OCI-LY7 (cell line): ENCODE data around the gene SLC26A3. TPM values are rescaled to one million over a fixed set of nuclear protein-coding genes. Genes with fewer than 3 reads are reported as not detected.

Experiments
- BruUV-seq: library from RNA; stranded (reverse); fragments of 400-500 nt; replicated peaks from 2 replicates; lab custom pipeline; 2021; lab: Mats Ljungman, UMichigan
- CTCF ChIA-PET: fragments of 300-600 bp; sonication (Branson Sonifier 250); formaldehyde crosslinking; loops from one replicate; lab custom pipeline; 2022; ENCODE audit warnings: antibody characterized with exemption; ENCODE audit not compliant: unreplicated experiment; lab: Charles Lee
- POLR2A ChIA-PET: fragments of 300-600 bp; sonication (Branson Sonifier 250); formaldehyde crosslinking; loops from one replicate; lab custom pipeline; 2022; ENCODE audit warnings: antibody characterized with exemption; lab: Charles Lee
- DNase-seq: peaks from one replicate; pipeline ENCODE4 v3.0.0-alpha.2; 2015; ENCODE audit warnings: low spot score
- H2AFZ ChIP-seq: fragments of 200-600 bp; sonication (generic), shearing (Covaris generic); 2 replicates; pipeline ENCODE4 v1.6.1; 2014; ENCODE audit warnings: mild to moderate bottlenecking, antibody characterized with exemption, low read length, moderate library complexity
- H3K27ac ChIP-seq: fragments of 200-600 bp; sonication (generic); 2 replicates; pipeline ENCODE4 v1.5.1; 2014; ENCODE audit warnings: mixed run types, low read depth, mild to moderate bottlenecking, moderate library complexity, low read length, inconsistent platforms; ENCODE audit not compliant: poor library complexity, severe bottlenecking
- H3K36me3 ChIP-seq: fragments of 200-600 bp; sonication (generic); 2 replicates; pipeline ENCODE4 v1.6.1; 2014; ENCODE audit warnings: mild to moderate bottlenecking, antibody characterized with exemption, low read length, moderate library complexity, mixed read lengths; ENCODE audit not compliant: insufficient read depth
- H3K4me1 ChIP-seq: fragments of 200-600 bp; sonication (generic); 2 replicates; pipeline ENCODE4 v1.5.1; 2014; ENCODE audit warnings: mild to moderate bottlenecking, low read length; ENCODE audit not compliant: insufficient read depth, poor library complexity, severe bottlenecking
- H3K4me2 ChIP-seq: fragments of 200-600 bp; sonication (generic); 2 replicates; pipeline ENCODE4 v1.6.1; 2014; ENCODE audit warnings: mild to moderate bottlenecking, low read length
- H3K4me3 ChIP-seq: fragments of 200-600 bp; sonication (generic); 2 replicates; pipeline ENCODE4 v1.5.1; 2014; ENCODE audit warnings: mild to moderate bottlenecking, low read depth, low read length; ENCODE audit not compliant: poor library complexity, severe bottlenecking
- H3K79me2 ChIP-seq: fragments of 200-600 bp; sonication (generic); 2 replicates; pipeline ENCODE4 v1.6.1; 2016; ENCODE audit warnings: low read depth, mild to moderate bottlenecking, low read length, moderate library complexity, mixed read lengths; ENCODE audit not compliant: insufficient read depth
- H3K9me2 ChIP-seq: fragments of 200-600 bp; sonication (generic); 2 replicates; pipeline ENCODE4 v1.6.1; 2016; ENCODE audit warnings: mild to moderate bottlenecking, low read length, mixed read lengths; ENCODE audit not compliant: insufficient read depth
- H3K9me3 ChIP-seq: fragments of 200-600 bp; sonication (generic); 2 replicates; pipeline ENCODE4 v1.6.1; 2014; ENCODE audit warnings: mild to moderate bottlenecking, mixed run types, low read length, mixed read lengths
- H4K20me1 ChIP-seq: fragments of 200-600 bp; sonication (generic); 2 replicates; pipeline ENCODE4 v1.6.1; 2014; ENCODE audit warnings: mild to moderate bottlenecking, antibody characterized with exemption, low read length, moderate library complexity, mixed read lengths; ENCODE audit not compliant: insufficient read depth
- CTCF ChIP-seq: fragments of 200-600 bp; sonication (generic); conservative IDR thresholded peaks from 2 replicates; pipeline ENCODE4 v1.5.1; 2014; ENCODE audit warnings: mild to moderate bottlenecking, antibody characterized with exemption, low read length, moderate library complexity, mixed read lengths
- EZH2phosphoT487 ChIP-seq: fragments of 200-600 bp; sonication (generic); IDR thresholded peaks from 2 replicates; pipeline ENCODE4 v1.6.1; 2018; ENCODE audit warnings: low read depth, borderline replicate concordance, mild to moderate bottlenecking, mixed run types, antibody characterized with exemption, low read length, moderate library complexity, mixed read lengths
- intact Hi-C: fragments of 100-400 bp; cut with micrococcal nuclease; formaldehyde crosslinking; loops from one replicate; pipeline ENCODE4 v1.10.0; 2022; ENCODE audit not compliant: unreplicated experiment
- total RNA-seq, 2 experiments: library from RNA; depleted of rRNA in 1 of 2; stranded (reverse); fragments of >200 nt in 1 of 2; shearing (Covaris generic) in 1 of 2; gene quantifications; 2 replicates each; pipeline ENCODE4 v1.2.3, GENCODE V29; 2014 to 2022

SLC26A3 gene
- total RNA-seq, 2 experiments from 2014 or later = not detected

DNA sequence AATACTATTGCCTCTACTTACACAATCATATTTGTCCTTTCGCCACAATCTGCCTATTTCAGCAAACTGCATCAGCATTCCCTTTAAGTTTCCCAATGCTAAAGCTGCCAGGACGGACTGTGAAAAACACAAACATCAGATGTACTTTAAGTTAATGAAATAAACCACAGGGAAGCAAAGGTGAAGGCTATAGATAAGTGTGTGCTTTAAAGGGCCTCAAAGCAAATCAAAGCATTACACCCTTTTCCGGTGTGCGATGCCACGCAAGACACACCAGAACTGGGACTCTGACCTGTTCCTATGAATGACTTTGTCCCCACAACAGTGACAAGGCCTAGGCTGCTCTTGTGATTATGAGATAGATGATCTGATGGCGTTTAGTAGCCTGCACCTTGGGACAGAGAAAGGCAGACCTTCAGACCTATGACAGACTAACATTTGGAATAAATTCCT lies 23.4 kb downstream of the SLC26A3 start:
- H3K79me2 ChIP-seq = no peaks in the 10 kb centered on the region
- H3K9me3 ChIP-seq = no peaks in the 10 kb centered on the region
- ChIA-PET POLR2A (interaction anchor here (0.9 kb wide), 1 partner anchor 16 kb away, joined by 3 read pairs; no protein-coding TSS in a partner anchor), CTCF (no interaction called here)
- no peak overlapping the region for H3K27ac ChIP-seq
- no peak overlapping the region for H3K4me2 ChIP-seq
- DNase-seq = no peak
- no peaks in the 10 kb centered on the region for H4K20me1 ChIP-seq
- TF ChIP-seq EZH2phosphoT487 = no peak
- TF ChIP-seq CTCF = no peak
- intact Hi-C loops = no loop called here
- no peaks in the 10 kb centered on the region for H3K9me2 ChIP-seq
- BruUV-seq = no TSS peak
- H3K4me1 ChIP-seq = no peaks in the 10 kb centered on the region
- H3K36me3 ChIP-seq = no peaks in the 10 kb centered on the region
- H3K4me3 ChIP-seq = no peak overlapping the region
- H2AFZ ChIP-seq = no peak overlapping the region

GRCh38 chr7:107778283-107778682 lies 24.7 kb downstream of the SLC26A3 start:
- ChIA-PET POLR2A (no interaction called here), CTCF (no interaction called here)
- Histone ChIP-seq H3K36me3 (no peaks in the 10 kb centered on the region), H3K4me2 (no peak overlapping the region), H4K20me1 (no peaks in the 10 kb centered on the region), H3K79me2 (no peaks in the 10 kb centered on the region), H3K27ac (no peak overlapping the region), H3K9me2 (no peaks in the 10 kb centered on the region), H3K4me3 (no peak overlapping the region), H2AFZ (no peak overlapping the region), H3K9me3 (no peaks in the 10 kb centered on the region), H3K4me1 (no peaks in the 10 kb centered on the region)
- no TSS peak for BruUV-seq
- intact Hi-C loops = no loop called here
- TF ChIP-seq EZH2phosphoT487 = no peak
- TF ChIP-seq CTCF = no peak
- DNase-seq = no peak

- H3K9me3 ChIP-seq = no peaks in the 10 kb centered on the region
- ChIA-PET POLR2A (no interaction called here), CTCF (no interaction called here)
- H3K4me3 ChIP-seq = no peak overlapping the region
- H3K36me3 ChIP-seq = no peaks in the 10 kb centered on the region
- no peak overlapping the region for H3K4me2 ChIP-seq
- no peak overlapping the region for H3K27ac ChIP-seq
- no peaks in the 10 kb centered on the region for H3K79me2 ChIP-seq
- H3K4me1 ChIP-seq = no peaks in the 10 kb centered on the region
- H4K20me1 ChIP-seq = no peaks in the 10 kb centered on the region
- DNase-seq = no peak
- no peaks in the 10 kb centered on the region for H3K9me2 ChIP-seq
- BruUV-seq = no TSS peak
- no peak overlapping the region for H2AFZ ChIP-seq
- intact Hi-C loops = no loop called here
- TF ChIP-seq EZH2phosphoT487 = no peak
- no peak for TF ChIP-seq CTCF
Measured at GRCh38 chr7:107777702-107778101, 25.3 kb downstream of the SLC26A3 start.
